GM18502 (cell line): ENCODE measurements around the gene ZG16.
"Not testable (repeated sequence)": the region's sequence is repeated elsewhere in the genome, so short reads cannot be mapped to it uniquely, and the experiment has no call there.

Experiments used
- ATAC-seq: cut with Tn5 transposase; IDR thresholded peaks from one replicate; pipeline ENCODE4 v1.9.1; 2021; ENCODE audit warnings: mild to moderate bottlenecking; ENCODE audit not compliant: unreplicated experiment, poor library complexity

The ZG16 gene

GRCh38 chr16:29777576-29778350 lies at the start of gene ZG16:
ZG16 (plus strand) TSS chr16:29778256; CDS start chr16:29779267, 1,011 bp downstream.
- ATAC-seq, result no peak

- ATAC-seq, result no peak
Measured at GRCh38 chr16:29729116-29729521, 48.9 kb upstream of the ZG16 start.

GRCh38 chr16:29730649-29731048 lies 47.4 kb upstream of the ZG16 start:
- no peak for ATAC-seq

GRCh38 chr16:29731768-29732601 lies 46.1 kb upstream of the ZG16 start:
- ATAC-seq, result not testable (repeated sequence)

GRCh38 chr16:29734786-29735185 lies 43.3 kb upstream of the ZG16 start:
- ATAC-seq, result no peak

GRCh38 chr16:29736112-29736511 lies 41.9 kb upstream of the ZG16 start:
- ATAC-seq, result no peak

- no peak for ATAC-seq
Measured at GRCh38 chr16:29736764-29737163, 41.3 kb upstream of the ZG16 start.

- ATAC-seq, result no peak
Measured at GRCh38 chr16:29737713-29738112, 40.3 kb upstream of the ZG16 start.

GRCh38 chr16:29738514-29738913 lies 39.5 kb upstream of the ZG16 start:
- ATAC-seq, result peak; percentile 73

- not testable (repeated sequence) for ATAC-seq
Measured at GRCh38 chr16:29739927-29740629, 38.0 kb upstream of the ZG16 start.

- ATAC-seq, result not testable (repeated sequence)
Measured at GRCh38 chr16:29740630-29741015, 37.4 kb upstream of the ZG16 start.

GRCh38 chr16:29742683-29743275 lies 35.3 kb upstream of the ZG16 start:
- ATAC-seq, result no peak

GRCh38 chr16:29743475-29743826 lies 34.6 kb upstream of the ZG16 start:
- no peak for ATAC-seq

GRCh38 chr16:29743827-29744531 lies 34.1 kb upstream of the ZG16 start:
- ATAC-seq, result no peak

- no peak for ATAC-seq
Measured at GRCh38 chr16:29744541-29745101, 33.4 kb upstream of the ZG16 start.

GRCh38 chr16:29745121-29745852 lies 32.8 kb upstream of the ZG16 start:
- peak; percentile 44 for ATAC-seq

- peak; percentile 78 for ATAC-seq
Measured at GRCh38 chr16:29745853-29746345, 32.2 kb upstream of the ZG16 start, which contains the start of gene C16orf54. C16orf54 (minus strand) TSS chr16:29745990; CDS start chr16:29744951, 1,039 bp downstream.

- ATAC-seq, result not testable (repeated sequence)
Measured at GRCh38 chr16:29746518-29746917, 31.5 kb upstream of the ZG16 start.
